Posterior vena cava (tissue), 2 donors: Measurements from ENCODE around the gene C4orf50. TPM values are rescaled to one million over a fixed set of nuclear protein-coding genes. Genes with fewer than 3 reads are reported as not detected.
"Not testable (repeated sequence)": the region's sequence is repeated elsewhere in the genome, so short reads cannot be mapped to it uniquely, and the experiment has no call there.

Experiments
- DNase-seq: peaks from one replicate; pipeline ENCODE4 v3.0.0-alpha.2; 2020; ENCODE audit warnings: low spot score
- intact Hi-C, 2 donors: fragments of 100-400 bp; cut with DNase I; formaldehyde crosslinking; loops; one replicate each; pipeline versions ENCODE4 v1.14.1 to v1.14.2; 2022 to 2023
- total RNA-seq, 2 donors: library from RNA; stranded (reverse); fragmentation: NEBNext Ultra II Directional; extraction: Animal tissue kit (Norgen Biotek cat#: 25700); gene quantifications; one replicate each; pipeline ENCODE4 v1.2.1, GENCODE V29; 2021
- donor health status: DM: yes; HTN: yes; CAD: no.
- donor health status: DM: yes; HTN: yes; CAD: no.

Gene C4orf50
- total RNA-seq, 2 donors from 2014 or later, result not detected

GRCh38 chr4:5999356-5999755 is 18.9 kb downstream of the C4orf50 start:
- DNase-seq, result no peak
- intact Hi-C loops, result no loop called here

- intact Hi-C loops, result no loop called here
- peak; percentile 78 for DNase-seq
These were observed 19.8 kb downstream of the C4orf50 start for GRCh38 chr4:5998333-5998936.

GRCh38 chr4:5996641-5997040 is 21.6 kb downstream of the C4orf50 start:
- DNase-seq, result peak; percentile 23
- intact Hi-C loops, result no loop called here

GRCh38 chr4:5995901-5996623 is 22.2 kb downstream of the C4orf50 start:
- intact Hi-C loops, result no loop called here
- peak; percentile 67 for DNase-seq

GRCh38 chr4:5993876-5994811 is 24.1 kb downstream of the C4orf50 start:
- peak; percentile 72 for DNase-seq
- intact Hi-C loops, result no loop called here

GRCh38 chr4:5993346-5993745 is 24.9 kb downstream of the C4orf50 start:
- intact Hi-C loops, result not testable (repeated sequence)
- peak; percentile 43 for DNase-seq

GRCh38 chr4:5992828-5993321 is 25.4 kb downstream of the C4orf50 start:
- intact Hi-C loops, result no loop called here
- peak; percentile 41 for DNase-seq

GRCh38 chr4:5992171-5992827 is 25.9 kb downstream of the C4orf50 start:
- DNase-seq, result peak; percentile 54
- intact Hi-C loops, result no loop called here

GRCh38 chr4:5991405-5991804 is 26.8 kb downstream of the C4orf50 start:
- intact Hi-C loops, result no loop called here
- DNase-seq, result no peak

GRCh38 chr4:5990446-5991160 is 27.6 kb downstream of the C4orf50 start:
- intact Hi-C loops, result no loop called here
- DNase-seq, result peak; percentile 64

- DNase-seq, result peak; percentile 45
These were observed 28.7 kb downstream of the C4orf50 start for GRCh38 chr4:5989236-5990225.

GRCh38 chr4:5988086-5988845 is 30.0 kb downstream of the C4orf50 start:
- DNase-seq, result peak; percentile 29
- intact Hi-C loops, result no loop called here

More at GRCh38 chr4:5989236-5990225, 28.7 kb downstream of the C4orf50 start:
- intact Hi-C loops, result no loop called here

GRCh38 chr4:5984843-5985242 is 33.4 kb downstream of the C4orf50 start:
- DNase-seq, result no peak
- intact Hi-C loops, result no loop called here

- intact Hi-C loops, result no loop called here
- DNase-seq, result peak; percentile 47
These were observed 35.9 kb downstream of the C4orf50 start for GRCh38 chr4:5982156-5982973.

GRCh38 chr4:5980436-5981155 is 37.6 kb downstream of the C4orf50 start:
- DNase-seq, result no peak
- intact Hi-C loops, result no loop called here
